Neutrophil (primary cell): Measurements from ENCODE around the gene C7orf57.
A peak's percentile ranks its signal among the peaks of the same experiment; 100 is the strongest.

Source experiments
- H3K27ac ChIP-seq: fragments of 200-600 bp; sonication (generic); 2 replicates; pipeline ENCODE4 v1.5.1; 2016; ENCODE audit warnings: mild to moderate bottlenecking, moderate library complexity
- H3K27me3 ChIP-seq: fragments of 200-600 bp; sonication (generic); 2 replicates; pipeline ENCODE4 v1.6.0; 2016; ENCODE audit warnings: mild to moderate bottlenecking
- H3K36me3 ChIP-seq: fragments of 200-600 bp; sonication (generic); 2 replicates; pipeline ENCODE4 v1.5.1; 2017
- H3K4me1 ChIP-seq, 2 experiments: fragments of 200-600 bp in 1 of 2; sonication (generic) in 1 of 2; 1 replicate in 1 of 2; 2 replicates in 1 of 2; pipeline versions ENCODE4 v1.5.1 to v1.6.1; 2013 to 2016; ENCODE audit warnings: low read depth in 1 of 2, low read length in 1 of 2, mild to moderate bottlenecking in 1 of 2, moderate library complexity in 1 of 2; ENCODE audit not compliant: control insufficient read depth in 1 of 2, insufficient read depth in 1 of 2
- H3K4me3 ChIP-seq, 2 experiments: fragments of 200-600 bp in 1 of 2; sonication (generic) in 1 of 2; 1 replicate in 1 of 2; 2 replicates in 1 of 2; pipeline ENCODE4 v1.5.1; 2013 to 2016; ENCODE audit warnings: low read depth in 1 of 2, low read length in 1 of 2, mild to moderate bottlenecking in 1 of 2, moderate library complexity in 1 of 2
- H3K9me3 ChIP-seq: fragments of 200-600 bp; sonication (generic); 2 replicates; pipeline ENCODE4 v1.5.1; 2016
- CTCF ChIP-seq: fragments of 200-600 bp; sonication (generic); IDR thresholded peaks from 2 replicates; pipeline ENCODE4 v1.5.1; 2016; ENCODE audit warnings: antibody characterized with exemption

The C7orf57 gene

GRCh38 chr7:48035967-48036478 is 680 bp downstream of the C7orf57 start:
- Histone ChIP-seq H3K36me3 (no peaks in the 10 kb centered on the region), H3K4me3 (peak overlapping the region; percentile 49 to 65), H3K27ac (no peak overlapping the region), H3K27me3 (peaks cover 83% of the 10 kb centered on the region), H3K4me1 (peaks cover 9 to 14% of the 10 kb centered on the region in 2 experiments), H3K9me3 (no peaks in the 10 kb centered on the region)
- no peak for TF ChIP-seq CTCF

GRCh38 chr7:48038815-48039506 is 3.6 kb downstream of the C7orf57 start:
- no peaks in the 10 kb centered on the region for H3K9me3 ChIP-seq
- H3K36me3 ChIP-seq = no peaks in the 10 kb centered on the region
- no peak for TF ChIP-seq CTCF
- H3K27me3 ChIP-seq = peaks cover 54% of the 10 kb centered on the region
- peaks cover 9 to 14% of the 10 kb centered on the region in 2 experiments for H3K4me1 ChIP-seq
- no peak overlapping the region for H3K4me3 ChIP-seq
- no peak overlapping the region for H3K27ac ChIP-seq

GRCh38 chr7:48040944-48041652 is 5.8 kb downstream of the C7orf57 start:
- H3K4me3 ChIP-seq = no peak overlapping the region
- no peaks in the 10 kb centered on the region for H3K36me3 ChIP-seq
- no peak overlapping the region for H3K27ac ChIP-seq
- peaks cover 1 to 2% of the 10 kb centered on the region in 2 experiments for H3K4me1 ChIP-seq
- H3K27me3 ChIP-seq = peaks cover 32% of the 10 kb centered on the region
- no peak for TF ChIP-seq CTCF
- no peaks in the 10 kb centered on the region for H3K9me3 ChIP-seq

- Histone ChIP-seq H3K36me3 (no peaks in the 10 kb centered on the region), H3K27ac (no peak overlapping the region), H3K4me1 (no peaks in the 10 kb centered on the region), H3K4me3 (no peak overlapping the region), H3K9me3 (no peaks in the 10 kb centered on the region), H3K27me3 (peaks cover 31% of the 10 kb centered on the region)
- no peak for TF ChIP-seq CTCF
Measured at GRCh38 chr7:48041653-48041970, 6.3 kb downstream of the C7orf57 start.

- Histone ChIP-seq H3K27me3 (peaks cover 31% of the 10 kb centered on the region), H3K36me3 (no peaks in the 10 kb centered on the region), H3K27ac (no peak overlapping the region), H3K4me3 (no peak overlapping the region), H3K9me3 (no peaks in the 10 kb centered on the region), H3K4me1 (no peaks in the 10 kb centered on the region)
- TF ChIP-seq CTCF = no peak
Measured at GRCh38 chr7:48042216-48042615, 6.9 kb downstream of the C7orf57 start.
